ENCODE data around the gene MAN2A1.

Gene MAN2A1

GRCh38 chr5:109713453-109713852 lies 23.7 kb downstream of the MAN2A1 start:
- ChIA-PET CTCF (interaction anchor here (0.5 kb wide), 1 partner anchor 543 kb away, joined by 3 read pairs; no protein-coding TSS in a partner anchor), POLR2A (no interaction called here)
- H3K27ac ChIP-seq (ENCODE audit: extremely low read depth, low read depth, low read length), result no peak overlapping the region

GRCh38 chr5:109714592-109714991 lies 24.9 kb downstream of the MAN2A1 start:
- ChIA-PET POLR2A (interaction anchor here (0.7 kb wide), 1 partner anchor 12 kb away, joined by 3 read pairs; no protein-coding TSS in a partner anchor), CTCF (interaction anchor here (0.6 kb wide), 1 partner anchor 268 kb away, joined by 3 read pairs; no protein-coding TSS in a partner anchor)
- Histone ChIP-seq H3K27ac (ENCODE audit: extremely low read depth, low read depth, low read length) (no peak overlapping the region), H3K36me3 (ENCODE audit: control insufficient read depth in 2 of 2, insufficient read depth in 1 of 2, low read length in 2 of 2) (peaks cover 0 to 11% of the 10 kb centered on the region in 2 experiments; a peak in 2 of 3 replicates), H3K4me3 (ENCODE audit: low read depth, low read length) (no peak overlapping the region), H3K9me3 (ENCODE audit: control insufficient read depth, insufficient read depth, low read depth, low read length) (no peaks in the 10 kb centered on the region), H3K4me1 (ENCODE audit: control insufficient read depth, insufficient read depth, low read length) (peaks cover 6% of the 10 kb centered on the region; the same call in 1 of the 2 replicates)
- TF ChIP-seq ZBTB20 (tag by site-specific recombination; IDR thresholded peaks at IDR 0.05) (no peak), ZNF704 (tag by site-specific recombination; IDR thresholded peaks at IDR 0.05) (no peak), TRIM28 (IDR thresholded peaks at IDR 0.05; ENCODE audit: borderline replicate concordance, low read length) (no peak), ZNF280D (tag by site-specific recombination; IDR thresholded peaks at IDR 0.05) (no peak), ZNF555 (tag by site-specific recombination; conservative IDR thresholded peaks at IDR 0.05) (no peak), ZNF549 (tag by site-specific recombination; IDR thresholded peaks at IDR 0.05) (no peak), ZNF2 (tag by site-specific recombination; IDR thresholded peaks at IDR 0.05) (no peak), PRDM1 (tag by site-specific recombination; IDR thresholded peaks at IDR 0.05) (no peak), ZNF157 (tag by site-specific recombination; IDR thresholded peaks at IDR 0.05) (no peak), KLF7 (tag by site-specific recombination; IDR thresholded peaks at IDR 0.05; ENCODE audit: borderline replicate concordance) (no peak)

More at GRCh38 chr5:109713453-109713852, 23.7 kb downstream of the MAN2A1 start:
- Histone ChIP-seq H3K4me3 (ENCODE audit: low read depth, low read length) (no peak overlapping the region), H3K36me3 (ENCODE audit: control insufficient read depth in 2 of 2, insufficient read depth in 1 of 2, low read length in 2 of 2) (peaks cover 0 to 9% of the 10 kb centered on the region in 2 experiments; a peak in 2 of 3 replicates), H3K4me1 (ENCODE audit: control insufficient read depth, insufficient read depth, low read length) (peaks cover 3% of the 10 kb centered on the region; the same call in 1 of the 2 replicates), H3K9me3 (ENCODE audit: control insufficient read depth, insufficient read depth, low read depth, low read length) (no peaks in the 10 kb centered on the region)
- TF ChIP-seq SP3 (tag by site-specific recombination; IDR thresholded peaks at IDR 0.05) (no peak), ZNF274 (IDR thresholded peaks at IDR 0.05; ENCODE audit: low read length) (no peak), ZNF274 (tag by site-specific recombination; IDR thresholded peaks at IDR 0.05; ENCODE audit: borderline replicate concordance) (no peak), ZNF24 (tag by site-specific recombination; IDR thresholded peaks at IDR 0.05) (no peak), ZIC2 (tag by site-specific recombination; IDR thresholded peaks at IDR 0.05) (no peak), ZNF26 (tag by site-specific recombination; IDR thresholded peaks at IDR 0.05) (no peak), ZNF585B (tag by site-specific recombination; IDR thresholded peaks at IDR 0.05) (no peak), KLF10 (tag by site-specific recombination; IDR thresholded peaks at IDR 0.05) (no peak), ZNF223 (tag by site-specific recombination; IDR thresholded peaks at IDR 0.05) (no peak), KLF9 (tag by site-specific recombination; IDR thresholded peaks at IDR 0.05; ENCODE audit: low read depth) (no peak), ZNF354C (tag by site-specific recombination; IDR thresholded peaks at IDR 0.05; ENCODE audit: borderline replicate concordance, low read depth) (no peak), ZNF280D (tag by site-specific recombination; IDR thresholded peaks at IDR 0.05) (no peak), GLIS1 (tag by site-specific recombination; IDR thresholded peaks at IDR 0.05) (no peak)
